MG63 (cell line): ENCODE results near the gene CNTNAP3. TPM values are rescaled to one million over a fixed set of nuclear protein-coding genes. Genes with fewer than 3 reads are reported as not detected.
"Not testable (repeated sequence)": the region's sequence is repeated elsewhere in the genome, so short reads cannot be mapped to it uniquely, and the experiment has no call there.

Experiments
- DNase-seq: peaks from one replicate; pipeline ENCODE4 v3.0.0-alpha.2; 2020
- H3K27me3 ChIP-seq: fragments of 250-450 bp; sonication (Bioruptor Pico); 2 replicates; pipeline ENCODE4 v1.5.1; 2020; ENCODE audit warnings: mild to moderate bottlenecking, moderate library complexity
- H3K36me3 ChIP-seq: fragments of 250-450 bp; sonication (Bioruptor Pico); 2 replicates; pipeline ENCODE4 v1.5.1; 2020; ENCODE audit warnings: mild to moderate bottlenecking, moderate library complexity
- H3K4me3 ChIP-seq: fragments of 250-450 bp; sonication (Bioruptor Pico); 2 replicates; pipeline ENCODE4 v1.5.1; 2020; ENCODE audit warnings: mild to moderate bottlenecking, moderate library complexity
- H3K9me3 ChIP-seq: fragments of 250-450 bp; sonication (Bioruptor Pico); 2 replicates; pipeline ENCODE4 v1.5.1; 2020; ENCODE audit warnings: mild to moderate bottlenecking, moderate library complexity
- total RNA-seq: library from RNA; depleted of rRNA; stranded (reverse); fragments of >200 nt; shearing (Covaris generic); gene quantifications from 2 replicates; pipeline ENCODE4 v1.2.3, GENCODE V29; 2014; ENCODE audit warnings: low replicate concordance

The CNTNAP3 gene
- total RNA-seq, 1 experiment from 2014 or later = 2.7 TPM

DNA sequence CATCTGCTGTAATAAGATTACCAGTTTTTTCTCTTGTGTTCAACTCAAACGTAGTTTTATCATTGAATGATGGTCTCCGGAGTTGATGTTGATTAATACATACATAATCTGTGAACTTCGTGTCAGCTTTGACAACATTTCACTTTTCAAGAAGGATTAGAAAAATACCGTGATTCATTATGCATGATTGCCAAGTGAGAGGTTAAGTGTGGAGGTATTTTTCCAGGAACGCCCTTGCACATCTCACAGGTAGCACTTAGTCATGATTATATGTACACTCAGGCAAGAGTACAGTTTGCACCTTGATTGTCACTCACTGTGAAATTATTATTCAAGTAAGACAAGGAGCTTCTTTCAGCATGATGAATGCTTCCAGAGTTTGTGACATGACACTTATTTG is 202.7 kb downstream of the CNTNAP3 start:
- H3K27me3 ChIP-seq, H3K9me3 ChIP-seq, DNase-seq, H3K36me3 ChIP-seq, H3K4me3 ChIP-seq: not testable (repeated sequence)

GRCh38 chr9:39082574-39082973 is 205.4 kb downstream of the CNTNAP3 start:
- H3K36me3 ChIP-seq, H3K27me3 ChIP-seq, DNase-seq, H3K9me3 ChIP-seq, H3K4me3 ChIP-seq: not testable (repeated sequence)

DNA sequence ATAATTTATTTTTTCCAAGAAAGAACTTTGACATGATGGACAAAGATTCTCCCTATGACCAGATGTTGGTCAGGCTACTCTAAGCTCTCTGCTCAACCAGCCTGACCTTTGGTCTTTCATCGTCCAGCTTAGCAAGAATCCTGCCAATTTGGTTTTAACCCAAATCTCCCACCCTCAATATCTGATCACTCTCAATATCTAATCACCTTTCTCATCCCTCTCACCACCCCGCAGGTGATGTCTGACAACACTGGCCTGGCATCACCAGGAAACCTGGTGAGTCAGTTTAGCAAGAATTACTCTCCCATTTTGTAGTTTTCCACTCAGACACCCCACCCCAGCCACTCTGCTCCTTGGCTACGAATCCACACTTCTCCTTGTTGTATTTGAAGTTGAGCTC is 207.9 kb downstream of the CNTNAP3 start:
- not testable (repeated sequence) for H3K4me3 ChIP-seq, H3K27me3 ChIP-seq, DNase-seq, H3K9me3 ChIP-seq, H3K36me3 ChIP-seq

GRCh38 chr9:39078621-39079256 is 209.2 kb downstream of the CNTNAP3 start:
- not testable (repeated sequence) for H3K4me3 ChIP-seq, H3K9me3 ChIP-seq, H3K36me3 ChIP-seq, H3K27me3 ChIP-seq
- DNase-seq = peak; percentile 12

DNA sequence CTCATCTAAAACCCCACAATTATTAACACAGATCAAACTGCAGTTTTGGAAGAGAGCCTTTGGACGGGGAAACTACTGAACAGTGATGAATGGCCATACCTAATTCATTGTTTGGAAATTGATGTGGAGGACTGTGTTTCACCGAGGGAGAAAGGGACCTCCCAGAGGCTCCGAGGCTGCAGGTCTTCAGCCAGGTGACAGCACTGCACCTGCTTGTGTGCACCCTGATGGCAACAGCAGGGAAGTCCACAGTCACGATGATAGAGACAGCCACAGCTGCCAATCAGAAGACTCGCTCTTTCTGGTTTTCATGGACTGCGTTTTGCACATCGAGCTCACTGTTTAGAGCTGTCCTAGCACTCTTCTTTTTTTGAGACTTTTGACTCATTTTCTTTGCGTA is 214.4 kb downstream of the CNTNAP3 start:
- H3K4me3 ChIP-seq, H3K27me3 ChIP-seq, H3K36me3 ChIP-seq, H3K9me3 ChIP-seq, DNase-seq: not testable (repeated sequence)

- H3K9me3 ChIP-seq, DNase-seq, H3K4me3 ChIP-seq, H3K27me3 ChIP-seq, H3K36me3 ChIP-seq: not testable (repeated sequence)
Measured at GRCh38 chr9:39067683-39068082, 220.3 kb downstream of the CNTNAP3 start.

DNA sequence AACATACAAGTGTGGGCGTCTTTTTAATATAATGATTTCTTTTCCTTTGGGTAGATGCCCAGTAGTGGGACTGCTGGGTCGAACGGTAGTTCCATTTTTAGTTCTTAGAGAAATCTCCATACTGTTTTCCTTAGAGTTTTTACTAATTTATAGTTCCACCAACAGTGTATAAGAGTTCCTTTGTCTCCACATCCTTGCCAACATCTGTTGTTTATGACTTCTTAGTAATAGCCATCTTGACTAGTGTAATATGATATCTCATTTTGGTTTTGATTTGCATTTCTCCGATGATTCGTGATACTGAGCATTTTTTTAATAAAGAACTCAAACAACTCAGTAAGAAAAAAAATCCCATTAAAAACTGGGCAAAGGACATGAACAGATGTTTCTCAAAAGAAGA is 225.0 kb downstream of the CNTNAP3 start:
- H3K4me3 ChIP-seq, H3K9me3 ChIP-seq, H3K36me3 ChIP-seq, H3K27me3 ChIP-seq, DNase-seq: not testable (repeated sequence)

- not testable (repeated sequence) for H3K27me3 ChIP-seq, H3K9me3 ChIP-seq, H3K36me3 ChIP-seq, DNase-seq, H3K4me3 ChIP-seq
Measured at GRCh38 chr9:39054453-39054852, 233.5 kb downstream of the CNTNAP3 start.

DNA sequence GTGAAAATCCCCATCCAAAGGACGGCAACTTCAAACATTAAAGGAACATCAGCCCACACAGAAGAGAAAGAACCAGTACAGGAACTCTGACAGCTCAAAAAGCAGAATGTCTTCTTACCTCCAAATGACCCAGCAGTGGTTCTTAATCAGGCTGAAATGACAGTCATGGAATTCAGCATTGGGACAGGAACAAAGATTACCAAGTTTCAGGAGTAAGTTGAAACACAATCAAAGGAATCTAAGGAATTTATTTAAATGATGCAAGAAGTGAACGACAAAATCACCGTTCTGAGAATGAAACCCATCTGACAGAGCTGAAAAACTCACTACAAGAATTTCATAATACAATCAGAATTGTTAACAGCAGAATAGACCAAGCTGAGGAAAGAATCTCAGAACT is 241.1 kb downstream of the CNTNAP3 start:
- H3K4me3 ChIP-seq, H3K36me3 ChIP-seq, H3K27me3 ChIP-seq, DNase-seq, H3K9me3 ChIP-seq: not testable (repeated sequence)

- DNase-seq, H3K36me3 ChIP-seq, H3K9me3 ChIP-seq, H3K4me3 ChIP-seq, H3K27me3 ChIP-seq: not testable (repeated sequence)
Measured at GRCh38 chr9:39042352-39042803, 245.6 kb downstream of the CNTNAP3 start.

- H3K36me3 ChIP-seq, H3K4me3 ChIP-seq, H3K9me3 ChIP-seq, DNase-seq, H3K27me3 ChIP-seq: not testable (repeated sequence)
Measured at GRCh38 chr9:39041774-39042173, 246.2 kb downstream of the CNTNAP3 start.

- H3K36me3 ChIP-seq, H3K9me3 ChIP-seq, H3K27me3 ChIP-seq, H3K4me3 ChIP-seq: not testable (repeated sequence)
- peak; percentile 62 for DNase-seq
Measured at GRCh38 chr9:39039148-39039547, 248.8 kb downstream of the CNTNAP3 start.

- not testable (repeated sequence) for DNase-seq, H3K27me3 ChIP-seq, H3K9me3 ChIP-seq, H3K36me3 ChIP-seq, H3K4me3 ChIP-seq
Measured at GRCh38 chr9:39038221-39038620, 249.7 kb downstream of the CNTNAP3 start.

GRCh38 chr9:39033849-39034248 is 254.1 kb downstream of the CNTNAP3 start:
- not testable (repeated sequence) for H3K36me3 ChIP-seq, H3K9me3 ChIP-seq, H3K27me3 ChIP-seq, H3K4me3 ChIP-seq, DNase-seq

DNA sequence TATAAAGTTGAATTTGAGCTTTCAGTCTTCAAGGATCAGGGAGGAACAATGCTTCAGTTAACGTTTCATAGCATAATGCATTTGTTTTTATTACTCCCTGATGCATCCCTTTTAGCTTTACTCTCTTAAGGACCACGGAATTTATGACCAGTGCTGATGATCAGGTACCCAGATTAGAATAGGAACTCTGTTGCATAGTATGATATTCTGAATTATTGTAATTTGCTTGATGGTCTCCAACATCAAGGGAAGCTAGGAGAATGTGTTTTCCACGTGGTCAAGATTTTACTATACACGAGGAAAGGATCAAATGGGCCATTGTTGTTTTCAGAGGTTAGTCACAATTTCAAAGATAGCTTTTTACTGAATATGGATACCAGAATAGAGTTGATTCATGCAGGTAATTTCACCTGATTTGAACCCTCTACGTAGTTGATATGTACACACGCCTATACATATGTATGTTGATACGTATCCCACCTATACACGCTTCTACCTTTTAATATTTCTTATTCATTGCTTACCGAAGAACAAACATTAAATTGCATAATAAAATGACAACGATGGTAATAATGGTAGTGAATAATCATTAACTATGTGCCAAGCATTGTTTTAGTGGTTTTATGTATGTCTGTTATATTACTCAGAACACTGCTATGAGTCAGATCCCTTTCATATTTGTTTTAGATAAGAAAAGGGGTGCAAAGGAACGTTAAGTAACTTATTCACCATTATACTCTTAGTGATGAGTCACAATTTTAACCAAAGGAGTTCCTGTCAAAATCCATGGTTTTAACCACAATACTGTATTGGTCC is 257.6 kb downstream of the CNTNAP3 start:
- H3K27me3 ChIP-seq, DNase-seq, H3K4me3 ChIP-seq, H3K9me3 ChIP-seq, H3K36me3 ChIP-seq: not testable (repeated sequence)

- not testable (repeated sequence) for H3K9me3 ChIP-seq, H3K36me3 ChIP-seq, H3K4me3 ChIP-seq, H3K27me3 ChIP-seq, DNase-seq
Measured at GRCh38 chr9:39028855-39029254, 259.1 kb downstream of the CNTNAP3 start.

DNA sequence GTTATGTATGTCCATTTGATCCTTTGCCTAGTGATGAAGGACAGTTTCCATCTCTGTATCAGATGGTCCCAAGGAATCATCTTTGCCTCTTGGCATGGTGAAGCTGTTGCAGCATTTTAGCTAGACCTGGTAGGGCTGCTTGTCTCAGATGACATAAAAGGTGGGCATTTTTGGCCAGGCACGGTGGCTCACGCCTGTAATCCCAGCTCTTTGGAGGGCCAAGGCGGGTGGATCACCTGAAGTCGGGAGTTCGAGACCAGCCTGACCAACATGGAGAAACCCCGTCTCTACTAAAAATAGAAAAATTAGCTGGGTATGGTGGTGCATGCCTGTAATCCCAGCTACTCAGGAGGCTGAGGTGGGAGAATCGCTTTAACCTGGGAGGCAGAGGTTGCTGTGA is 259.8 kb downstream of the CNTNAP3 start:
- H3K4me3 ChIP-seq, H3K27me3 ChIP-seq, DNase-seq, H3K9me3 ChIP-seq, H3K36me3 ChIP-seq: not testable (repeated sequence)

DNA sequence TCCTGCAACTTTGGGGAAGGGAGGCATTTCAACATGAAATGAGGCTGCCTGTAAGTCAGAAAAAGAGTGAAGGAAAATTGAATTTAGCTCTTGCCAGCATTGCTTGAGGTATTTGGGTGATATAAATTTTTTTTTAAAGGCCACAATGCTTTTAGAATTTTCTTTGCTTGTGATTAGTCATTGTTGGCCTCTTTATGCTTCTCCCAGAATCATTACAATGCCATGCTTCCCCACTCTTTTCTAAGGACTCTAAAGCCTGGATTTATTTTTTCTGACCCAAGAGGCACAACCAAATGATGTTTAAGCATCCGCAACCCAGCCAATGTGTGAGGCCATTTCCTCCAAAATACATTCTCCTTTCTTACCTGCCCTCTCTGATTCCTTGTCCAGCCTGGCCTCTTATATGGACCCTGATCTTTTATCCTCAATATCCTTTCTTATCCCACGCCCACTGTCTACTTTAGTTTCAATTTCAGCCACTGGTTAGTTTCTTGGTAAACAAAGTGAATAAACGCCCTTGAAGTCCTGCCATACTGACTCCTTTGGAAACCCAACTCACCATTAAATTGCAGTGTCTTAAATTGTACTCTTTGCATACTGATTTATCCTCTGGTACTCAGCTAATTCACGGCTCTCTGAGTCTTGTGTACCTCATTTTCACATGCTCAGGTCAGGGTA is 261.9 kb downstream of the CNTNAP3 start:
- H3K9me3 ChIP-seq, DNase-seq, H3K27me3 ChIP-seq, H3K4me3 ChIP-seq, H3K36me3 ChIP-seq: not testable (repeated sequence)
